Fibroblast of skin of back (primary cell): ENCODE data around the gene C20orf202.

Source experiments
- DNase-seq: peaks from one replicate; pipeline ENCODE4 v3.0.0-alpha.2; 2013

The C20orf202 gene

DNA sequence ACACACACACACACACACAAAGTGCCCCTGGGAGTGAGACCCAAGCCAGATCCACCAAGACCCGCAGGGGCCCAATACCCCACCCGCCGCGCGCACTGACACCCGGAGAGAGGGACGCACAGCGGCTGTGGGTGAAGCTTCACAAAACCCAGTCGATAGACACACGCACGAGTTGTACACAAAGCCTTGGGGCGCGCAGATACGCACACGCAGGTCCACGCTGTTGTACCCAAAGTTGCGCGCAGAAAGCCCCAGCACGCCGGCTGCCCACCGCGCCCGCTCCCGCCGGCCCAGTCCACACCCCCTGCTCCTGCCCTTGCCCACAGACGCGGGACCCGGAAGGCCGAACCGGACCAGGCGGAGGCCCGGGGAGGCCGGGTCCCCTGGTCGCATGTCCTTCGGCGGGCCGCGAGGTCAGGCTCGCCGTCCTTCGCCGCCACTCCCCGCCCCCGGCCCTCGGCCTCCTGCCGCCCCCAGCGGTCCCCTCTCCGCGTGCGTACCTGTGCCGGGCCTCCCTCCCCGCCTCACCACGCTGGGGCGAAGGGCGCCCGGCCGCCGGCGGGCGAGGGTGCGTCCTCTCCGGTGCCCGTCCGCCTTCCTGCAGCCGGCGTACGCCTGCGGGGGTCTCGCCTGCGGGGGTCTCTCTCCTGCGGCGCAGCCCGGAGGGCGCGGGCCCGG is 18.5 kb upstream of the C20orf202 start, which contains the start of gene TMEM74B:
TMEM74B (minus strand) TSS at position 344 of the 678 bp plus-strand sequence. CDS start 1,180 bp downstream, outside the sequence.
- no peak for DNase-seq

DNA sequence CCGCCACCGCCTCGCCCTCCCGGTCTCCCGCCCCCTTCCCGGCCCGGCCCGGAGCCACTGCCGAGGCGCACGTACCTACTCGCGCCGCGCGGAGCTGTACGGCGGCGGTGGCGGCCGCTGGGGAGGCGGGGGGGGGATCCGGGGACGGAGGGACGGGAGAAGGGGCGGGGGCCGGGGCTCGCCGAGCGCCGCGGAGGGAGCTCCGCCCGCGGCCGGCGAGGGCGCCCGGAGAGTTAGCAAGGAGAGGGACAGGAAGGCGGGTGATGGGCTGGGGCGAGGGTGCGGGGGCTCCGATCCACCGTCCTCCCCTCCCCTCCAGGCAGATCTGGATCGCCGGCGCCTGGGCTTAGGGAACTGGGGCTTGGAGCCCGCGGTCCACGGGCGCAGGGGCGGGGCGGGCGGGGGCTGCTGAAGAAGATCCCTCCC is 17.9 kb upstream of the C20orf202 start:
- DNase-seq: no peak

- peak; percentile 57 for DNase-seq
Measured at GRCh38 chr20:1185790-1186334, 17.4 kb upstream of the C20orf202 start.

DNA sequence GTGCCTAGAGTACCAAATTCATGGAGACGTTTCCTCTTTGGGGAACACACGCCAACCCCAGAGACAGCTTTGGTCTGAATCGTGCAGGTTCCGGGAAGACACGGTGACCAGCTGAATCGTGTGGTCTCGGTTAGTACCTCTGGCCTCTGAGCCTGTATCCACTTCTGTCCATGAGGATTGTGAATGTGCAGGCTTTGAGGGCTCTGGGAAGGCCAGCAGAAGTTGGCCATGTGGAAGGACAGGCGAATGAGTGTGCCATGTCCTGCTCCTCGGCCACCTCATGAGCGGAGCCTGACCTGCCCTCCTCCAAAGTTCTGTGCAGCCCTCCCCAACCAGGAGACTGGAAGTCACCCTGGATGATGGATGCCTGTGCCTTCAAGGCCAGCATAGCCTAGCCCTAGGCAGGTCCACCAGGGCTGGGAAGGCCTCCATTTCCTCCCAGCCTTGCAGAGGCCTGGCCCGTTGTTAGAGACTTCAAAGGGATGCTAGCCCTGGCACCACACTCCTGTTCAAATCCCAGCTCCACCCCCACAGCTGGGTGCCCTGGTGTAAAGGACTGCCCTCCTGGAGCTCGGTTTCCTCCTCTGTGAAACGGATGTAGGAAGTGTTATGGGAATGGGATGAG is 16.8 kb upstream of the C20orf202 start:
- no peak for DNase-seq

GRCh38 chr20:1187605-1188171 is 15.6 kb upstream of the C20orf202 start:
- DNase-seq: no peak

DNA sequence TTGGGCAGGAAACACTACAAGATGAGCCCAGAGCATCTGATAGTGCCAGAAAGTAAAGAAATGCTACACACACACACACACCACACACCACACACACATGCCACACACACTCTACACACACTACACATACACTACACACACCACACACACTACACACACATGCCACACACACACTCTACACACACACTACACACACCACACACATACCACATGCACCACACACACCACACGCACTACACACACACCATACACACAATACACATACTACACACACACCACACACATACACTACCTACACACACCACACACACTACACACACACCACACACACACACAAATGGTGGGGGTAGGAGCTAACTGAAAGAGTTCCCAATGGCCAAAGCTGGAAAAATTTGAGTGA is 14.9 kb upstream of the C20orf202 start:
- no peak for DNase-seq

DNA sequence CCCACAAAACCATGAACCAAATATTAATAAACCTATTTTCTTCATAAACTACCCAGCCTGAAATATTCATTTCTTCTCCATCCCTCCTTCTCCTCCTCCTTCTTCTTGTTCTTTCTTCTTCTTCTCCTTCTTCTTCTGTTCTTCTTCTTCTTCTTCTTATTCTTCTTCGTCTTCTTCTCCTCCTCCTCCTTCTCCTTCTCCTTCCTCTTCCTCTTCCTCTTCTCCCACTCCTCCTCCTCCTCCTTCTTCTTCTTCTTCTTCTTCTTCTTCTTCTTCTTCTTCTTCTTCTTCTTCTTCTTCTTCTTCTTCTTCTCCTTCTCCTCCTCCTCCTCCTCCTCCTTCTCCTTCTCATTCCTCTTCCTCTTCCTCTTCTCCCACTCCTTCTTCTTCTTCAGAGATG is 13.4 kb upstream of the C20orf202 start:
- no peak for DNase-seq

DNA sequence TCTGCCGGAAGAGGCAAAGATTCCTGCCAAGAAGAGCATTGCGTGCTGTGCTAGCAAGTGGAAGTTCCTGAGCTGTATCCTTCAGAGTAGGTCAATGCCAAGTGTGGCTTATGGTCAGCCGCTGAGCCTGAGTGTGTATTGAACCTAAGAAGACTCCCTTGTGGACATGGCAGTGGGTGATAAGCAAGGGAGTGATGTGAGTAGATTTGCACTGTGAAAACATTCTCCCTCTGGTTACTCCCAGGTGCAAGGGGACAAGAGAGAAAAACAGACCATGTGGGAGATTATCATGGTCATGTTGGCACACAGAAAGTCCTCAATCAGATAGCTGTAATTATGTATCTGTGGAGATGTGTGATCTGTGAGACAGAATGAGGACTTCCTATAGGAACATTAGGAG is 12.4 kb upstream of the C20orf202 start:
- no peak for DNase-seq

DNA sequence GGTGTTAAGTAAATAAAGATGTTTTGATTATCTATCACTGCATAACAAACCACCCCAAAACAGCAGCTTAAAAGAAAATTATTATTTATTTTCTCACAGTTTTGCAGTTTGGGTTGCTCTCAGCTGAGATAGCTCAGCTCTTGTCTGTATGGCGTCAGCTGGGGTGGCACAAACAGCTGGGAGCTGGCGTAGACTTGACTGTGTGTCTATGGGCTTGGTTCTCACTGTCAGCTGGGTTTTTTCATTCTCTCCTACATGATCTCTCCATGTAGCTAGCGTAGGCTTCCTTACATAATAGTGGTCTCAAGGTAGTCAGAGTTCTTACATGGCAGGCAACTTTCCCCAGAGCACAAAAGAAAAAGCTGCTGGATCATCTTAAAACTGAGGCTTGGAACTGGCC is 12.0 kb upstream of the C20orf202 start:
- DNase-seq: no peak

DNA sequence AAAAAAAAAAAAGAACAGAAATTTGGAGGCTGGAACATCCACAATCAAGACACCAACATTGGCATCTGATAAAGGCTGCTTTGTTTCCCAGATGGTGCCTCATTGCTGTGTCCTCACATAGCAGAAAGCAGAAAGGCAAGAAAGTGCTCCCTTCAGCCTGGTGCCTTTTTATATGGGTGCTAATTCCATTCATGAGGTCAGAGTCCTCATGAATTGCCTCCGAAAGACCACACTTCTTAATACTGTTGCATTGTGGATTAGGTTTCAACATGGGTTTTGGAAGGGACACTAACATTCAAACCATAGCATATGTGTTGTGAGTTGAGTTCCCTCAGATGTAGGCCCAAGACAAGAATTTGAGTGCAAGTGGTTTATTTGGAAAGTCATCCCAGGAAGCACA is 8.0 kb upstream of the C20orf202 start:
- DNase-seq: no peak

- no peak for DNase-seq
Measured at GRCh38 chr20:1196634-1197033, 6.6 kb upstream of the C20orf202 start.

- DNase-seq: no peak
Measured at GRCh38 chr20:1197801-1198200, 5.5 kb upstream of the C20orf202 start.

DNA sequence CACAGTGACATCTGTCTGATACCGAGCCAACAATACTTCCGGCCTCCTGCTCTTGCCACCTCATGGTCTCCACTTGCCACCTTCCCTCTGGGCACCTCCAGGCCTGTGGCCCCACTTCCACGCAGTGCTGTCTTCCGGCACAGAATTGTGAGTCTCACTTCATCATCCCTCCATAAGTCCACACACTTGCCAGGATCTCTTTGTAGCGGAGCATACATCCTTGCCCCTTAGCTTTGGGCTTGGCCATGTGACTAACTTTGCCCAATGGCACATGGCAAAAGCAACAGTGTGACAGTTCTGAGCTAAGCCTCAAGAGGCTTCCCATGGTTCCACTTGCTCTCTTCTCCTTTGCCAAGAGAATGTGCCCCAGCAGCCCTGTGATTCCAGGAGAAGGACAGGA is 4.5 kb upstream of the C20orf202 start:
- no peak for DNase-seq

DNA sequence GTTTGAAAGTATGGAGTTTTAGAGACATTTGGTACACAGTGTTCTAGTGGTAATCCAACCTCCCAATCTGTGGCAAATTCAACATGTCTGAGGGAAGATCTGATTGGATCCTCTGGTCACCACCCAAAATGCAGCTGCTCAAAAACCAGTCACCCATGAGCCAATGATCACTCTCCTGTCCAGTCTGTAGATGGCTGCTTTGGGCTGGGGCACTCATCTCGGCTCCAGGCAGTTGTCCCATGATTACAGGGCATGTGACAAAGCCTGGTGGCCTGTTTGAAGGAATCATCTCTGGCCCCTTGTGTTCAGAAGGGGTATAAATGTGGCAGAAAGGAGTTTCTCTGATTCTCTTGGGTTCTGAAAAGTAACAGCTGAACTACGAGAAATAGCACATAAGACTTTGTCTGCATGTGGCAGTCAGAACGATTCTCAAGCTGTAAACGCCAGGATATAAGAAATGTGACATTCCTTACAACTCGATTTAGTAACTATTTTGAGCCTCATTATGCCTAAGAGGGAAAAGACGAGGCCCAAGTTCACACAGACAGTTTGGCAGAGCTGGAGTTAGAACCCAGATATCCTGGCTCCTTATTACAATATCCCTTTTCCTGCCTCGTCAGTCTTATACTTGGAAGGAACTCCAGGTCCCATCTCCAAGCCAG is 3.9 kb upstream of the C20orf202 start:
- no peak for DNase-seq

DNA sequence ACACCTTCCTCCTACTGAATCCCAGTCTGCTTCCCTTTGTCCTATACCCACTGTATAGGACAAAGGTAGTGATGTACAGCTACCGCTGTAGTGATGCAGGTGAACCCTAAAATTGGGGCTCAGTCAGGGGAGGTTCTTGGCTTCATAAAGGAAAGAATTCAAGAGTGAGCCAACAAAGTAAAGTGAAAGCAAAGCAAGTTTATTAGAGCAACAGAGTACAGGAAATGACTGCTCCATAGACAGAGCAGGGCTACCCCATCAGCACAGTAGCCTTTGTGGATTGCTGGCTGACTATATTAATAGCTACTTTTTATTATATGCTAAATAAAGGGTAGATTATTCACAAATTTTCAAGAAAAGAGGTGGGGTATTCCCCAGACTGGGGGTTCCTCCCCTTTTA is 3.3 kb upstream of the C20orf202 start:
- no peak for DNase-seq

GRCh38 chr20:1203630-1204029 is 376 bp downstream of the C20orf202 start:
- no peak for DNase-seq

DNA sequence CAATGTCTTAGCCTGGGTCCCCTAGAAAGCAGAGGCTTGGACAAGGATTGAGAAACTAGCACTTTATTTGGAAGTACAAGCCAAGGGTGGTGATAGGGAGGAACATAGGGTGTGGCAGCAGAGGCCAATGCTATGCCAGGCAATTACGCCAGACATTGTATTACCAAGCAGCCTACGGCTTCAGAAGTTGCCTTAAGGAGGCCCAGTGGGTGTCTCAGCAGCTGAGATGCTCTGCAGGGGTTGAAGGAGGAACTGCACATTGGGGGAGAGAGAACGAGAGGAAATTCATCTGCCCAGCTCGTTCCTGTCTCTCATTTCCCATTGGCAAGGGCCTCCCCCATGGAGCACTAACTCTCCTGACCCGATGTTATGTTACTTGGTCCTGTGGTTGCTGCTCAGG is 859 bp downstream of the C20orf202 start:
- DNase-seq: no peak

DNA sequence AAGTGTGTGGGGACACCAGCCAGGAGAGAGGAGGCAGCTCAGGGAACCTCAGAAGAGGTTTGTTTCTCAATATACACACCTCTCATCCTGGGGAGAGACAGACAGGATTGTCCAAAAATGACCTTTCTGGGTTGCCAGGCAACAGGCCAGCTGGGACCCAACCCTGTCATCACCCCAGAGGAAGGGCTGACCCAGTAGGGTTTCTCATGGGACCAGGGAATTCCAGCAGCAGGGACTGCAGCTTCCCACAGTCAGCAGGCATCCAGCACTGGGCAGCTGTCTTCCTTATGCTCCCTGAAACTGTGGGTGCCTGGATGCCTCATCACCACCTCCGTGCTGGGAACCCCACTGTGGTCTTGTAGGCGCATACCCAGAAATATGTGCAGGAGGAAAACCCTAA is 1.3 kb downstream of the C20orf202 start:
- DNase-seq: no peak

- no peak for DNase-seq
Measured at GRCh38 chr20:1205802-1206201, 2.5 kb downstream of the C20orf202 start.

DNA sequence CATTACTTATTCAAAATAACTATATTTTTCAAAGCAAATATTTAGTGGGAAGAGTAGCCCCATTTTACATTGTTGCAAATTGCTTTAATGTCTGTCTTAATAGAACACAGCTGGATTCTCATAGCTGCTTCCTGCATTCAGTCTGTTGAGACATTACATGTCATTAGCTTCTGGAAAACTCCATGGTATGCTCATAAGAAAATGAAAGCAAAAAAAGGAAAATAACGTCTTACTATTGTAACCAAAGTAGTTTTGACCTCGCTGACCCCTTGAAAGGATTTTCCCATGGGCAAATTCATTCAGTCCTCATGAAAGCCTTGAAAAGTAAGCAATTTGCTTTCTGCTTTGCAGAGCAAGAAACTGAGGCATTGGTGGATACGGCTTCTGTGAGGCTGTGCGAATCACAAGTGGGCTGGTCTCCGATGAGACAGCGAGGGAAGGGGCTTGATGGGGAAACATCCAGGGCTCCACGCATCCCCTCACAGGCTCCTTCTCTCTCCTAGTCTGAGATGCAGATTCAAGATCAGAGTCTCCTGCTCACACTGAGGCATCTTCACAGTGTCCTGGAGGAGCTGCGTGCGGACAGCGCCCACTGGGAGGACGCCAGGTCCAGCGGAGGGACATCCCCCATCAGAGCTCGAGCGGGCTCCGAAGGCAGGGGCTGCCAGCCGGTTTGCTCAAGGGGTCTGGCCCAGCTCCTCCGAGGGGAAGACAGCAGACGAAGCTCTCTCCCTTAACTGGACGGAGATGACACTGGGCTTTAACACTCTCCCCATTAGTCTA is 3.3 kb downstream of the C20orf202 start:
- DNase-seq: no peak

DNA sequence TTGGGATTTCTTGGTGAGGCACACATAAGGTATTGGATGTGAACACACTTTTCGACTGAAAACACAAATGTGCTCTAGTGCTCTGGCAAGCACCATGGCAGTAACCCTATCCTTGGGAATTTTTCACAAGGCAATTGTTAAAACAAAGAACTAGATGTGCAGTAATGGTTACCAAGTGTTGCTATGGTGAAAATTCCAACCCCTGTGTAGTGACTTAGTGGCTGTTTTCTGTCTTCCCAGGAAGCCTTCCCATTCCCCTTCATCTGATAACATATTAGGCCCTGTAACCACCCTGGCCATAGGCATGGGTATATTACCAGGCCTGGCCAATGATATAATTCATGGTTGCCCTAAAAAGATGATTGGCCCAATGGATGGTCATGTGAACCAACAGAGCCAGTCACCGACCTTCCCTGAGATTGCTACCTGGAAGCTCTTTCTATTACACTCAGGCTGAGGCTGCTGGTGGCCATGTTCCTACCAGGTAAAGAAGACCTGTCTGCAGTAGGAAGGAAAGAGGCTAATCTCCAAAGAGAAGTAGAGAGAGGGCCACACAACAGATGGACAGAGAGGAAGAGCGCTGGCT is 4.1 kb downstream of the C20orf202 start:
- no peak for DNase-seq
